ENCODE data around the gene ENKD1.

GRCh38 chr16:67676516-67676915 lies 10.0 kb upstream of the ENKD1 start:
- TF ChIP-seq TCF12 (IDR thresholded peaks at IDR 0.05; ENCODE audit: low read depth), result no peak
- no peak for TF ChIP-seq EP300 (IDR thresholded peaks at IDR 0.05; ENCODE audit: borderline replicate concordance)
- TF ChIP-seq MAX (IDR thresholded peaks at IDR 0.05), result no peak
